Omental fat pad (tissue), 4 donors: ENCODE results near the gene TMEM171. TPM values are rescaled to one million over a fixed set of nuclear protein-coding genes. Genes with fewer than 3 reads are reported as not detected.

Experiments
- ATAC-seq: fragments of 150-250 bp; one replicate; pipeline ENCODE4 v1.9.1; 2016; ENCODE audit warnings: mild to moderate bottlenecking, moderate library complexity; ENCODE audit not compliant: low FRiP score
- DNase-seq: peaks from one replicate; pipeline ENCODE4 v3.0.0-alpha.2; 2019; ENCODE audit warnings: low spot score
- CTCF ChIP-seq, 3 donors: fragments of 450-650 bp; IDR thresholded peaks; one replicate each; pipeline ENCODE4 v1.5.1; 2016 to 2017; ENCODE audit warnings: antibody characterized with exemption in 3 of 3, mild to moderate bottlenecking in 3 of 3, moderate library complexity in 2 of 3
- total RNA-seq, 4 donors: library from RNA; depleted of rRNA; stranded (reverse); fragments of >200 nt; gene quantifications; one replicate each; pipeline ENCODE4 v1.1.0, GENCODE V29; 2016

The TMEM171 gene
- not detected for total RNA-seq

- peak; percentile 84 for ATAC-seq
- DNase-seq, result no peak
These were observed at the start of gene TMEM171 for GRCh38 chr5:73120222-73121118. TMEM171 (plus strand) TSS chr5:73120575; CDS start chr5:73123374, 2,799 bp downstream.

GRCh38 chr5:73081093-73081492 is 39.3 kb upstream of the TMEM171 start:
- ATAC-seq (no peak), DNase-seq (no peak)
- no peak for TF ChIP-seq CTCF (IDR thresholded peaks at IDR 0.05)

More at GRCh38 chr5:73120222-73121118, at the start of gene TMEM171:
- TF ChIP-seq CTCF (IDR thresholded peaks at IDR 0.05), result no peak

- DNase-seq (no peak), ATAC-seq (no peak)
- no peak for TF ChIP-seq CTCF (IDR thresholded peaks at IDR 0.05)
These were observed 32.3 kb upstream of the TMEM171 start for GRCh38 chr5:73088026-73088425.

- TF ChIP-seq CTCF (IDR thresholded peaks at IDR 0.05), result no peak
- DNase-seq (no peak), ATAC-seq (no peak)
These were observed 26.4 kb upstream of the TMEM171 start for GRCh38 chr5:73093943-73094342.

- TF ChIP-seq CTCF (IDR thresholded peaks at IDR 0.05), result no peak
- ATAC-seq, result no peak
- no peak for DNase-seq
These were observed 26.0 kb upstream of the TMEM171 start for GRCh38 chr5:73094415-73094814.

GRCh38 chr5:73095564-73096238 is 24.7 kb upstream of the TMEM171 start:
- DNase-seq (no peak), ATAC-seq (no peak)
- no peak for TF ChIP-seq CTCF (IDR thresholded peaks at IDR 0.05)
